CD4-positive, alpha-beta memory T cell (primary cell): Measurements from ENCODE around the gene ME3. TPM values are rescaled to one million over a fixed set of nuclear protein-coding genes. Genes with fewer than 3 reads are reported as not detected.
A peak's percentile ranks its signal among the peaks of the same experiment; 100 is the strongest.

ENCODE experiments used
- CTCF ChIA-PET: fragments of 350-600 bp; sonication (Branson Sonifier 250); formaldehyde crosslinking; loops from one replicate; lab custom pipeline; 2021; ENCODE audit warnings: inconsistent platforms; ENCODE audit not compliant: partially characterized antibody; lab: Charles Lee
- POLR2A ChIA-PET: fragments of 350-600 bp; sonication (Branson Sonifier 250); formaldehyde crosslinking; loops from one replicate; lab custom pipeline; 2021; ENCODE audit not compliant: partially characterized antibody; lab: Charles Lee
- DNase-seq, 5 donors: peaks; one replicate each; pipeline versions ENCODE4 v3.0.0 to v3.0.0-alpha.2; 2020 to 2022; ENCODE audit warnings: mixed read lengths in 1 of 5
- H3K27ac ChIP-seq: one replicate; pipeline ENCODE4 v1.7.0; 2013; ENCODE audit warnings: low read depth, low read length
- H3K27me3 ChIP-seq: 2 replicates; pipeline ENCODE4 v1.7.0; 2013; ENCODE audit warnings: mild to moderate bottlenecking, low read length, moderate library complexity; ENCODE audit not compliant: insufficient read depth
- H3K36me3 ChIP-seq: 2 replicates; pipeline ENCODE4 v1.7.0; 2013; ENCODE audit warnings: mild to moderate bottlenecking, low read length, moderate library complexity; ENCODE audit not compliant: insufficient read depth
- H3K4me1 ChIP-seq: 2 replicates; pipeline ENCODE4 v1.7.0; 2013; ENCODE audit warnings: mild to moderate bottlenecking, low read length, moderate library complexity; ENCODE audit not compliant: insufficient read depth
- H3K4me3 ChIP-seq, 2 donors: one replicate each; pipeline ENCODE4 v1.7.0; 2013; ENCODE audit warnings: low read length in 2 of 2, mild to moderate bottlenecking in 1 of 2
- H3K9me3 ChIP-seq, 2 donors: one replicate each; pipeline ENCODE4 v1.7.0; 2013; ENCODE audit warnings: low read length in 2 of 2, control low read depth in 1 of 2; ENCODE audit not compliant: control insufficient read depth in 1 of 2
- H3K27ac Mint-ChIP-seq, 7 donors: one replicate each; pipeline ENCODE4 v1.8.0; 2020 to 2021; ENCODE audit warnings: mixed read lengths in 7 of 7, mild to moderate bottlenecking in 6 of 7, inconsistent platforms in 3 of 7, moderate library complexity in 3 of 7
- H3K27me3 Mint-ChIP-seq, 2 donors: one replicate each; pipeline ENCODE4 v1.8.0; 2020 to 2021; ENCODE audit warnings: mixed read lengths in 2 of 2
- H3K36me3 Mint-ChIP-seq, 2 donors: one replicate each; pipeline ENCODE4 v1.8.0; 2020 to 2021; ENCODE audit warnings: mixed read lengths in 2 of 2, inconsistent platforms in 1 of 2, mild to moderate bottlenecking in 1 of 2
- H3K4me1 Mint-ChIP-seq, 4 donors: one replicate each; pipeline ENCODE4 v1.8.0; 2020 to 2021; ENCODE audit warnings: mixed read lengths in 4 of 4, mild to moderate bottlenecking in 1 of 4
- H3K4me3 Mint-ChIP-seq, 8 donors: one replicate each; pipeline ENCODE4 v1.8.0; 2020 to 2021; ENCODE audit warnings: mixed read lengths in 8 of 8, mild to moderate bottlenecking in 7 of 8, moderate library complexity in 6 of 8, inconsistent platforms in 3 of 8
- H3K9me3 Mint-ChIP-seq, 8 donors: one replicate each; pipeline ENCODE4 v1.8.0; 2020 to 2021; ENCODE audit warnings: mixed read lengths in 8 of 8, mild to moderate bottlenecking in 5 of 8, inconsistent platforms in 3 of 8, moderate library complexity in 1 of 8
- intact Hi-C: fragments of 100-400 bp; cut with micrococcal nuclease; formaldehyde crosslinking; loops from one replicate; pipeline ENCODE4 v1.15.1; 2023
- polyA plus RNA-seq, 2 donors: library from polyadenylated mRNA; unstranded; fragments of 300-500 nt; fragmentation: Illumina TruSeq; gene quantifications; one replicate each; pipeline ENCODE4 v1.2.3, GENCODE V29; 2021
- total RNA-seq, 2 experiments: library from RNA; stranded (reverse); gene quantifications; one replicate each; pipeline ENCODE4 v1.2.3, GENCODE V29; 2021

Gene ME3
- total and polyA plus RNA-seq, 4 experiments from 2014 or later, result 0.15 to 1.9 (median 1.3) TPM; not detected in 1

- H3K36me3 Mint-ChIP-seq, result no peaks in the 10 kb centered on the region
- H3K4me3 ChIP-seq, result no peak overlapping the region
- no peaks in the 10 kb centered on the region for H3K36me3 ChIP-seq
- H3K27ac Mint-ChIP-seq, result no peak overlapping the region
- no peaks in the 10 kb centered on the region for H3K27me3 Mint-ChIP-seq
- no peaks in the 10 kb centered on the region for H3K4me1 Mint-ChIP-seq
- intact Hi-C loops, result no loop called here
- no peaks in the 10 kb centered on the region for H3K9me3 Mint-ChIP-seq
- H3K4me1 ChIP-seq, result no peaks in the 10 kb centered on the region
- H3K9me3 ChIP-seq, result no peaks in the 10 kb centered on the region
- POLR2A ChIA-PET, result no interaction called here
- no peak for DNase-seq
- CTCF ChIA-PET, result interaction anchor here (1.2 kb wide), 2 partner anchors 24 to 389 kb away, joined by 3 to 5 read pairs; no protein-coding TSS in a partner anchor
- no peaks in the 10 kb centered on the region for H3K27me3 ChIP-seq
- H3K4me3 Mint-ChIP-seq, result no peak overlapping the region
- no peak overlapping the region for H3K27ac ChIP-seq
Observed at GRCh38 chr11:86481399-86481798, 191.0 kb downstream of the ME3 start.

GRCh38 chr11:86478348-86478747, 194.1 kb downstream of the ME3 start:
- Histone ChIP-seq H3K27ac (no peak overlapping the region), H3K4me1 (no peaks in the 10 kb centered on the region), H3K27me3 (no peaks in the 10 kb centered on the region), H3K9me3 (no peaks in the 10 kb centered on the region), H3K4me3 (no peak overlapping the region), H3K36me3 (no peaks in the 10 kb centered on the region)
- CTCF ChIA-PET, result interaction anchor here (1.5 kb wide), 1 partner anchor 392 kb away, joined by 3 read pairs; no protein-coding TSS in a partner anchor
- no peaks in the 10 kb centered on the region for H3K36me3 Mint-ChIP-seq
- no peak for DNase-seq
- intact Hi-C loops, result no loop called here
- H3K4me1 Mint-ChIP-seq, result no peaks in the 10 kb centered on the region
- no peak overlapping the region for H3K4me3 Mint-ChIP-seq
- H3K27ac Mint-ChIP-seq, result no peak overlapping the region
- H3K27me3 Mint-ChIP-seq, result peaks cover 0 to under 1% of the 10 kb centered on the region in 2 donors
- H3K9me3 Mint-ChIP-seq, result no peaks in the 10 kb centered on the region
- POLR2A ChIA-PET, result no interaction called here

- no peaks in the 10 kb centered on the region for H3K36me3 Mint-ChIP-seq
- H3K9me3 Mint-ChIP-seq, result no peaks in the 10 kb centered on the region
- H3K4me1 Mint-ChIP-seq, result no peaks in the 10 kb centered on the region
- no peaks in the 10 kb centered on the region for H3K27me3 ChIP-seq
- ChIA-PET CTCF (interaction anchor here (1.5 kb wide), 1 partner anchor 393 kb away, joined by 3 read pairs; no protein-coding TSS in a partner anchor), POLR2A (no interaction called here)
- peaks cover 0 to 2% of the 10 kb centered on the region in 2 donors for H3K27me3 Mint-ChIP-seq
- no peaks in the 10 kb centered on the region for H3K36me3 ChIP-seq
- no peak overlapping the region for H3K27ac Mint-ChIP-seq
- H3K9me3 ChIP-seq, result no peaks in the 10 kb centered on the region
- intact Hi-C loops, result no loop called here
- H3K4me3 ChIP-seq, result no peak overlapping the region
- no peaks in the 10 kb centered on the region for H3K4me1 ChIP-seq
- no peak for DNase-seq
- H3K4me3 Mint-ChIP-seq, result no peak overlapping the region
- H3K27ac ChIP-seq, result no peak overlapping the region
Observed at GRCh38 chr11:86477495-86478155, 194.8 kb downstream of the ME3 start.

GRCh38 chr11:86476109-86476861, 196.1 kb downstream of the ME3 start:
- H3K9me3 ChIP-seq, result no peaks in the 10 kb centered on the region
- CTCF ChIA-PET, result interaction anchor here (1.4 kb wide), 1 partner anchor 8 kb away, joined by 4 read pairs; no protein-coding TSS in a partner anchor
- Mint-ChIP-seq H3K9me3 (no peaks in the 10 kb centered on the region), H3K4me1 (no peaks in the 10 kb centered on the region), H3K4me3 (no peak overlapping the region), H3K36me3 (no peaks in the 10 kb centered on the region), H3K27ac (no peak overlapping the region), H3K27me3 (peaks cover 0 to 2% of the 10 kb centered on the region in 2 donors)
- no peak overlapping the region for H3K4me3 ChIP-seq
- H3K4me1 ChIP-seq, result no peaks in the 10 kb centered on the region
- intact Hi-C loops, result no loop called here
- POLR2A ChIA-PET, result no interaction called here
- DNase-seq, result no peak
- no peaks in the 10 kb centered on the region for H3K36me3 ChIP-seq
- H3K27me3 ChIP-seq, result no peaks in the 10 kb centered on the region
- no peak overlapping the region for H3K27ac ChIP-seq

GRCh38 chr11:86475027-86475426, 197.4 kb downstream of the ME3 start:
- ChIA-PET CTCF (interaction anchor here (1.4 kb wide), 1 partner anchor 10 kb away, joined by 4 read pairs; no protein-coding TSS in a partner anchor), POLR2A (no interaction called here)
- no peaks in the 10 kb centered on the region for H3K36me3 Mint-ChIP-seq
- no peak overlapping the region for H3K4me3 Mint-ChIP-seq
- no peak for DNase-seq
- H3K27ac Mint-ChIP-seq, result no peak overlapping the region
- H3K4me1 ChIP-seq, result no peaks in the 10 kb centered on the region
- no peaks in the 10 kb centered on the region for H3K4me1 Mint-ChIP-seq
- no peak overlapping the region for H3K27ac ChIP-seq
- intact Hi-C loops, result no loop called here
- no peak overlapping the region for H3K4me3 ChIP-seq
- H3K27me3 Mint-ChIP-seq, result peaks cover 0 to 2% of the 10 kb centered on the region in 2 donors
- H3K27me3 ChIP-seq, result no peaks in the 10 kb centered on the region
- H3K9me3 ChIP-seq, result no peaks in the 10 kb centered on the region
- H3K9me3 Mint-ChIP-seq, result no peaks in the 10 kb centered on the region
- H3K36me3 ChIP-seq, result no peaks in the 10 kb centered on the region

GRCh38 chr11:86473991-86474833, 198.2 kb downstream of the ME3 start:
- no peaks in the 10 kb centered on the region for H3K4me1 Mint-ChIP-seq
- H3K27ac ChIP-seq, result no peak overlapping the region
- no peaks in the 10 kb centered on the region for H3K36me3 ChIP-seq
- POLR2A ChIA-PET, result no interaction called here
- H3K27me3 ChIP-seq, result no peaks in the 10 kb centered on the region
- H3K27me3 Mint-ChIP-seq, result peaks cover 0 to 2% of the 10 kb centered on the region in 2 donors
- DNase-seq, result no peak
- no peaks in the 10 kb centered on the region for H3K9me3 Mint-ChIP-seq
- H3K36me3 Mint-ChIP-seq, result no peaks in the 10 kb centered on the region
- CTCF ChIA-PET, result no interaction called here
- intact Hi-C loops, result no loop called here
- H3K4me1 ChIP-seq, result no peaks in the 10 kb centered on the region
- H3K4me3 Mint-ChIP-seq, result no peak overlapping the region
- H3K27ac Mint-ChIP-seq, result peak overlapping the region in 1 of 7 donors; percentile 11
- H3K4me3 ChIP-seq, result no peak overlapping the region
- H3K9me3 ChIP-seq, result no peaks in the 10 kb centered on the region
